Progenitor cell of endocrine pancreas (in vitro differentiated cells): Measurements from ENCODE around the gene S1PR3. TPM values are rescaled to one million over a fixed set of nuclear protein-coding genes. Genes with fewer than 3 reads are reported as not detected.

Experiments
- DNase-seq: peaks from one replicate; pipeline ENCODE4 v3.0.0; 2021; ENCODE audit warnings: low spot score; ENCODE audit not compliant: unreplicated experiment
- H3K27ac Mint-ChIP-seq: 2 replicates; pipeline ENCODE4 v1.8.0; 2021; ENCODE audit warnings: mild to moderate bottlenecking, moderate library complexity, mixed read lengths
- H3K27me3 Mint-ChIP-seq: 2 replicates; pipeline ENCODE4 v1.8.0; 2021; ENCODE audit warnings: mixed read lengths
- H3K36me3 Mint-ChIP-seq: 2 replicates; pipeline ENCODE4 v1.8.0; 2022; ENCODE audit warnings: mixed read lengths; ENCODE audit not compliant: insufficient read depth
- H3K4me1 Mint-ChIP-seq: 2 replicates; pipeline ENCODE4 v1.8.0; 2021; ENCODE audit warnings: low read depth, mixed read lengths
- H3K4me3 Mint-ChIP-seq: 2 replicates; pipeline ENCODE4 v1.8.0; 2021; ENCODE audit warnings: low read depth, mild to moderate bottlenecking, moderate library complexity, mixed read lengths
- H3K9me3 Mint-ChIP-seq: 2 replicates; pipeline ENCODE4 v1.8.0; 2021; ENCODE audit warnings: low read depth, mixed read lengths
- CTCF ChIP-seq: fragments of 200-600 bp; sonication (generic); IDR thresholded peaks from one replicate; pipeline ENCODE4 v1.5.0; 2021; ENCODE audit warnings: antibody characterized with exemption, mild to moderate bottlenecking; ENCODE audit not compliant: unreplicated experiment
- total RNA-seq: library from RNA; stranded (reverse); gene quantifications from 2 replicates; pipeline ENCODE4 v1.2.1, GENCODE V29; 2021

The S1PR3 gene
- total RNA-seq, 1 donor from 2014 or later: 1.6 TPM

- H3K4me3 Mint-ChIP-seq: no peak overlapping the region
- H3K4me1 Mint-ChIP-seq: peaks cover 15% of the 10 kb centered on the region
- no peaks in the 10 kb centered on the region for H3K27me3 Mint-ChIP-seq
- H3K27ac Mint-ChIP-seq: no peak overlapping the region
- TF ChIP-seq CTCF: no peak
- DNase-seq: no peak
- no peaks in the 10 kb centered on the region for H3K36me3 Mint-ChIP-seq
- H3K9me3 Mint-ChIP-seq: peaks cover under 1% of the 10 kb centered on the region
Observed at GRCh38 chr9:89022902-89023301, 31.6 kb downstream of the S1PR3 start.

- H3K27ac Mint-ChIP-seq: no peak overlapping the region
- H3K4me3 Mint-ChIP-seq: no peak overlapping the region
- TF ChIP-seq CTCF: no peak
- no peaks in the 10 kb centered on the region for H3K27me3 Mint-ChIP-seq
- no peaks in the 10 kb centered on the region for H3K36me3 Mint-ChIP-seq
- peaks cover 15% of the 10 kb centered on the region for H3K4me1 Mint-ChIP-seq
- DNase-seq: no peak
- H3K9me3 Mint-ChIP-seq: no peaks in the 10 kb centered on the region
Observed at GRCh38 chr9:89023740-89024139, 32.5 kb downstream of the S1PR3 start.

GRCh38 chr9:89024727-89025126 is 33.5 kb downstream of the S1PR3 start:
- no peak for TF ChIP-seq CTCF
- Mint-ChIP-seq H3K4me1 (peaks cover 15% of the 10 kb centered on the region), H3K4me3 (no peak overlapping the region), H3K27ac (no peak overlapping the region), H3K27me3 (no peaks in the 10 kb centered on the region), H3K9me3 (peaks cover 5% of the 10 kb centered on the region), H3K36me3 (no peaks in the 10 kb centered on the region)
- no peak for DNase-seq

- no peak for TF ChIP-seq CTCF
- Mint-ChIP-seq H3K27ac (no peak overlapping the region), H3K9me3 (peaks cover 12% of the 10 kb centered on the region), H3K27me3 (no peaks in the 10 kb centered on the region), H3K4me3 (no peak overlapping the region), H3K36me3 (no peaks in the 10 kb centered on the region), H3K4me1 (peaks cover 15% of the 10 kb centered on the region)
- DNase-seq: no peak
Observed at GRCh38 chr9:89025553-89025952, 34.3 kb downstream of the S1PR3 start.

GRCh38 chr9:89026876-89027275 is 35.6 kb downstream of the S1PR3 start:
- no peak for DNase-seq
- H3K36me3 Mint-ChIP-seq: no peaks in the 10 kb centered on the region
- no peak overlapping the region for H3K27ac Mint-ChIP-seq
- peaks cover 13% of the 10 kb centered on the region for H3K4me1 Mint-ChIP-seq
- H3K9me3 Mint-ChIP-seq: peaks cover 15% of the 10 kb centered on the region
- H3K4me3 Mint-ChIP-seq: no peak overlapping the region
- no peaks in the 10 kb centered on the region for H3K27me3 Mint-ChIP-seq
- TF ChIP-seq CTCF: no peak

- DNase-seq: no peak
- H3K4me3 Mint-ChIP-seq: no peak overlapping the region
- H3K36me3 Mint-ChIP-seq: no peaks in the 10 kb centered on the region
- H3K27me3 Mint-ChIP-seq: no peaks in the 10 kb centered on the region
- H3K27ac Mint-ChIP-seq: no peak overlapping the region
- peaks cover 15% of the 10 kb centered on the region for H3K9me3 Mint-ChIP-seq
- H3K4me1 Mint-ChIP-seq: no peaks in the 10 kb centered on the region
- no peak for TF ChIP-seq CTCF
Observed at GRCh38 chr9:89029788-89030187, 38.5 kb downstream of the S1PR3 start.
